Liver (tissue), 9 donors: Measurements from ENCODE around the gene OGN. TPM values are rescaled to one million over a fixed set of nuclear protein-coding genes. Genes with fewer than 3 reads are reported as not detected.

Experiments
- DNase-seq: peaks from one replicate; pipeline ENCODE4 v3.0.0-alpha.2; 2017; ENCODE audit warnings: low spot score
- H3K27ac ChIP-seq, 2 donors: one replicate each; pipeline ENCODE4 v1.7.0; 2013; ENCODE audit warnings: inconsistent platforms in 2 of 2, low read length in 2 of 2, control low read depth in 1 of 2, low read depth in 1 of 2, mild to moderate bottlenecking in 1 of 2
- H3K27me3 ChIP-seq, 4 donors: one replicate each; pipeline versions ENCODE4 v1.6.1 to v1.7.0; 2013; ENCODE audit warnings: low read length in 3 of 4, inconsistent platforms in 1 of 4, mild to moderate bottlenecking in 1 of 4, moderate library complexity in 1 of 4; ENCODE audit not compliant: control insufficient read depth in 4 of 4, insufficient read depth in 4 of 4
- H3K36me3 ChIP-seq, 4 donors: one replicate each; pipeline versions ENCODE4 v1.6.1 to v1.7.0; 2013; ENCODE audit warnings: low read length in 3 of 4, mild to moderate bottlenecking in 3 of 4, low read depth in 1 of 4, moderate library complexity in 1 of 4; ENCODE audit not compliant: control insufficient read depth in 4 of 4, insufficient read depth in 3 of 4
- H3K4me1 ChIP-seq, 4 donors: one replicate each; pipeline versions ENCODE4 v1.6.1 to v1.7.0; 2013; ENCODE audit warnings: low read length in 3 of 4, mild to moderate bottlenecking in 3 of 4, moderate library complexity in 1 of 4; ENCODE audit not compliant: control insufficient read depth in 4 of 4, insufficient read depth in 4 of 4
- H3K4me3 ChIP-seq, 3 donors: one replicate each; pipeline versions ENCODE4 v1.6.1 to v1.7.0; 2013; ENCODE audit warnings: low read length in 3 of 3, control low read depth in 1 of 3, low read depth in 1 of 3, mild to moderate bottlenecking in 1 of 3
- H3K9ac ChIP-seq, 2 donors: one replicate each; pipeline ENCODE4 v1.7.0; 2013; ENCODE audit warnings: low read length in 2 of 2, mild to moderate bottlenecking in 2 of 2, moderate library complexity in 2 of 2, control low read depth in 1 of 2, low read depth in 1 of 2
- H3K9me3 ChIP-seq, 4 donors: one replicate each; pipeline versions ENCODE4 v1.6.1 to v1.7.0; 2013; ENCODE audit warnings: low read length in 3 of 4; ENCODE audit not compliant: control insufficient read depth in 4 of 4
- EGR1 ChIP-seq, 2 donors: IDR thresholded peaks; 2 replicates each; pipeline ENCODE4 v1.6.1; 2016 to 2018; ENCODE audit warnings: antibody characterized with exemption in 2 of 2, low read depth in 2 of 2
- FOXA1 ChIP-seq: IDR thresholded peaks from 2 replicates; pipeline ENCODE4 v1.6.1; 2016; ENCODE audit warnings: antibody characterized with exemption
- FOXA2 ChIP-seq: IDR thresholded peaks from 2 replicates; pipeline ENCODE4 v1.6.1; 2016; ENCODE audit warnings: antibody characterized with exemption
- GABPA ChIP-seq, 2 donors: IDR thresholded peaks in 1 of 2; conservative IDR thresholded peaks in 1 of 2; 2 replicates each; pipeline ENCODE4 v1.6.1; 2016; ENCODE audit warnings: antibody characterized with exemption in 2 of 2, mild to moderate bottlenecking in 1 of 2, moderate library complexity in 1 of 2
- HNF4A ChIP-seq, 2 donors: conservative IDR thresholded peaks; 2 replicates each; pipeline ENCODE4 v1.6.1; 2016; ENCODE audit warnings: antibody characterized with exemption in 2 of 2, mild to moderate bottlenecking in 2 of 2
- HNF4G ChIP-seq: IDR thresholded peaks from 2 replicates; pipeline ENCODE4 v1.6.1; 2016; ENCODE audit warnings: antibody characterized with exemption
- JUND ChIP-seq, 2 donors: IDR thresholded peaks; 2 replicates each; pipeline ENCODE4 v1.6.1; 2016; ENCODE audit warnings: antibody characterized with exemption in 2 of 2
- NR2F2 ChIP-seq: IDR thresholded peaks from 2 replicates; pipeline ENCODE4 v1.6.1; 2016; ENCODE audit warnings: antibody characterized with exemption
- RAD21 ChIP-seq, 2 donors: IDR thresholded peaks; 2 replicates each; pipeline ENCODE4 v1.6.1; 2016; ENCODE audit warnings: antibody characterized with exemption in 2 of 2, mild to moderate bottlenecking in 2 of 2
- RXRA ChIP-seq, 2 donors: IDR thresholded peaks; 2 replicates each; pipeline ENCODE4 v1.6.1; 2017 to 2018; ENCODE audit warnings: antibody characterized with exemption in 2 of 2, mild to moderate bottlenecking in 1 of 2
- SP1 ChIP-seq: IDR thresholded peaks from 2 replicates; pipeline ENCODE4 v1.6.1; 2018; ENCODE audit warnings: antibody characterized with exemption, mild to moderate bottlenecking
- TAF1 ChIP-seq: conservative IDR thresholded peaks from 2 replicates; pipeline ENCODE4 v1.6.1; 2016; ENCODE audit warnings: antibody characterized with exemption, mild to moderate bottlenecking
- YY1 ChIP-seq: IDR thresholded peaks from 2 replicates; pipeline ENCODE4 v1.6.1; 2016; ENCODE audit warnings: antibody characterized with exemption, mild to moderate bottlenecking
- whole genome bisulfite sequencing: extraction: QIAGEN DNeasy Blood & Tissue Kit; methylation state at CpG from one replicate; pipeline ENCODE4 v1.1.7; 2013; 5-methylcytosine and 5-hydroxymethylcytosine counted together
- polyA plus RNA-seq, 2 donors: library from polyadenylated mRNA; stranded (reverse) in 1 of 2; unstranded in 1 of 2; fragments of 200-250 nt in 1 of 2; fragments of >200 nt in 1 of 2; fragmentation: Nextera tagmentation in 1 of 2; extraction: Ambion mirVana in 1 of 2; gene quantifications; one replicate each; pipeline versions ENCODE4 v1.2.1 to v1.2.3, GENCODE V29; 2013 to 2015
- total RNA-seq, 2 donors: library from RNA; depleted of rRNA; stranded (reverse); fragments of >200 nt; gene quantifications; one replicate each; pipeline ENCODE4 v1.2.3, GENCODE V29; 2014
- TF ChIP-seq, protein P1 (sequence below): IDR thresholded peaks from 2 replicates; pipeline ENCODE4 v1.6.1; 2016; ENCODE audit warnings: antibody characterized with exemption
- TF ChIP-seq, protein P2 (sequence below): IDR thresholded peaks from 2 replicates; pipeline ENCODE4 v1.6.1; 2016; ENCODE audit warnings: antibody characterized with exemption
- TF ChIP-seq, protein P3 (sequence below): IDR thresholded peaks from 2 replicates; pipeline ENCODE4 v1.6.1; 2016; ENCODE audit warnings: antibody characterized with exemption
- TF ChIP-seq, protein P4 (sequence below): fragments of 150-350 bp; IDR thresholded peaks from 2 replicates; pipeline ENCODE4 v1.5.1; 2017; ENCODE audit warnings: improper control_type of control experiment, low read depth, low read length; ENCODE audit not compliant: missing input control
- TF ChIP-seq, protein P5 (sequence below): IDR thresholded peaks from 2 replicates; pipeline ENCODE4 v1.6.1; 2016; ENCODE audit warnings: antibody characterized with exemption, mild to moderate bottlenecking
- donor health status: healthy.
- donor health status: healthy.
- donor health status: healthy.
- donor health status: healthy.
- donor health status: healthy.

Gene OGN
- total and polyA plus RNA-seq, 4 donors = 0.92 to 4.0 (median 1.1) TPM

DNA sequence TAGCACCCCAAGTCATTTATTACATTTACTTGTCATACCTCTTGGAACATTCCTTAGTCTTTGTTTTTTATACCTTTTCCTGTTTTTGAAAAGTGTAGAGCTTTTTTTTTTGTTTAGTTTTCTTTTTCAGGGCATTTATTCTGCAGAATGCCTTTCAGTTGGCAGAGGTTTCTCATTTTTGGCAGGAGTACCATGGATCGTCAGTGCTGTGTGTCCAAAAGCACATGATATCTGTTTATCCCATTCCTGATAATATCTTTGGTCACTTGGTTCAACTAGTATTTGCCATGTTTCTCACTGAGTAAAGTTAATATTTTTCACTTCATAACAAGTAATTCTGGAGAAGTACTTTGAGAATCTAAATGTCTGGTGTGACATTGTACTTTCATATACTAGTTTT lies 10.7 kb downstream of the OGN start:
- TF ChIP-seq SP1 (no peak), FOXA1 (no peak), NR2F2 (no peak), HNF4A (conservative IDR thresholded peaks at IDR 0.05) (peak in 1 of 2 donors; percentile 18), RXRA (IDR thresholded peaks at IDR 0.05) (no peak), EGR1 (IDR thresholded peaks at IDR 0.05; ENCODE audit: low read depth in 2 of 2) (no peak), JUND (IDR thresholded peaks at IDR 0.05) (no peak), GABPA (IDR thresholded peaks at IDR 0.05 in 1 of 2, conservative IDR thresholded peaks at IDR 0.05 in 1 of 2) (no peak), YY1 (peak; percentile 31), HNF4G (no peak), FOXA2 (no peak)
- TF ChIP-seq, protein P1, sequence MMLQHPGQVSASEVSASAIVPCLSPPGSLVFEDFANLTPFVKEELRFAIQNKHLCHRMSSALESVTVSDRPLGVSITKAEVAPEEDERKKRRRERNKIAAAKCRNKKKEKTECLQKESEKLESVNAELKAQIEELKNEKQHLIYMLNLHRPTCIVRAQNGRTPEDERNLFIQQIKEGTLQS = no peak
- TF ChIP-seq, protein P2, sequence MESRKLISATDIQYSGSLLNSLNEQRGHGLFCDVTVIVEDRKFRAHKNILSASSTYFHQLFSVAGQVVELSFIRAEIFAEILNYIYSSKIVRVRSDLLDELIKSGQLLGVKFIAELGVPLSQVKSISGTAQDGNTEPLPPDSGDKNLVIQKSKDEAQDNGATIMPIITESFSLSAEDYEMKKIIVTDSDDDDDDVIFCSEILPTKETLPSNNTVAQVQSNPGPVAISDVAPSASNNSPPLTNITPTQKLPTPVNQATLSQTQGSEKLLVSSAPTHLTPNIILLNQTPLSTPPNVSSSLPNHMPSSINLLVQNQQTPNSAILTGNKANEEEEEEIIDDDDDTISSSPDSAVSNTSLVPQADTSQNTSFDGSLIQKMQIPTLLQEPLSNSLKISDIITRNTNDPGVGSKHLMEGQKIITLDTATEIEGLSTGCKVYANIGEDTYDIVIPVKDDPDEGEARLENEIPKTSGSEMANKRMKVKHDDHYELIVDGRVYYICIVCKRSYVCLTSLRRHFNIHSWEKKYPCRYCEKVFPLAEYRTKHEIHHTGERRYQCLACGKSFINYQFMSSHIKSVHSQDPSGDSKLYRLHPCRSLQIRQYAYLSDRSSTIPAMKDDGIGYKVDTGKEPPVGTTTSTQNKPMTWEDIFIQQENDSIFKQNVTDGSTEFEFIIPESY = no peak
- TF ChIP-seq, protein P3, sequence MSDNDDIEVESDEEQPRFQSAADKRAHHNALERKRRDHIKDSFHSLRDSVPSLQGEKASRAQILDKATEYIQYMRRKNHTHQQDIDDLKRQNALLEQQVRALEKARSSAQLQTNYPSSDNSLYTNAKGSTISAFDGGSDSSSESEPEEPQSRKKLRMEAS = no peak
- TF ChIP-seq, protein P4, sequence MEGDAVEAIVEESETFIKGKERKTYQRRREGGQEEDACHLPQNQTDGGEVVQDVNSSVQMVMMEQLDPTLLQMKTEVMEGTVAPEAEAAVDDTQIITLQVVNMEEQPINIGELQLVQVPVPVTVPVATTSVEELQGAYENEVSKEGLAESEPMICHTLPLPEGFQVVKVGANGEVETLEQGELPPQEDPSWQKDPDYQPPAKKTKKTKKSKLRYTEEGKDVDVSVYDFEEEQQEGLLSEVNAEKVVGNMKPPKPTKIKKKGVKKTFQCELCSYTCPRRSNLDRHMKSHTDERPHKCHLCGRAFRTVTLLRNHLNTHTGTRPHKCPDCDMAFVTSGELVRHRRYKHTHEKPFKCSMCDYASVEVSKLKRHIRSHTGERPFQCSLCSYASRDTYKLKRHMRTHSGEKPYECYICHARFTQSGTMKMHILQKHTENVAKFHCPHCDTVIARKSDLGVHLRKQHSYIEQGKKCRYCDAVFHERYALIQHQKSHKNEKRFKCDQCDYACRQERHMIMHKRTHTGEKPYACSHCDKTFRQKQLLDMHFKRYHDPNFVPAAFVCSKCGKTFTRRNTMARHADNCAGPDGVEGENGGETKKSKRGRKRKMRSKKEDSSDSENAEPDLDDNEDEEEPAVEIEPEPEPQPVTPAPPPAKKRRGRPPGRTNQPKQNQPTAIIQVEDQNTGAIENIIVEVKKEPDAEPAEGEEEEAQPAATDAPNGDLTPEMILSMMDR = no peak
- TF ChIP-seq, protein P5, sequence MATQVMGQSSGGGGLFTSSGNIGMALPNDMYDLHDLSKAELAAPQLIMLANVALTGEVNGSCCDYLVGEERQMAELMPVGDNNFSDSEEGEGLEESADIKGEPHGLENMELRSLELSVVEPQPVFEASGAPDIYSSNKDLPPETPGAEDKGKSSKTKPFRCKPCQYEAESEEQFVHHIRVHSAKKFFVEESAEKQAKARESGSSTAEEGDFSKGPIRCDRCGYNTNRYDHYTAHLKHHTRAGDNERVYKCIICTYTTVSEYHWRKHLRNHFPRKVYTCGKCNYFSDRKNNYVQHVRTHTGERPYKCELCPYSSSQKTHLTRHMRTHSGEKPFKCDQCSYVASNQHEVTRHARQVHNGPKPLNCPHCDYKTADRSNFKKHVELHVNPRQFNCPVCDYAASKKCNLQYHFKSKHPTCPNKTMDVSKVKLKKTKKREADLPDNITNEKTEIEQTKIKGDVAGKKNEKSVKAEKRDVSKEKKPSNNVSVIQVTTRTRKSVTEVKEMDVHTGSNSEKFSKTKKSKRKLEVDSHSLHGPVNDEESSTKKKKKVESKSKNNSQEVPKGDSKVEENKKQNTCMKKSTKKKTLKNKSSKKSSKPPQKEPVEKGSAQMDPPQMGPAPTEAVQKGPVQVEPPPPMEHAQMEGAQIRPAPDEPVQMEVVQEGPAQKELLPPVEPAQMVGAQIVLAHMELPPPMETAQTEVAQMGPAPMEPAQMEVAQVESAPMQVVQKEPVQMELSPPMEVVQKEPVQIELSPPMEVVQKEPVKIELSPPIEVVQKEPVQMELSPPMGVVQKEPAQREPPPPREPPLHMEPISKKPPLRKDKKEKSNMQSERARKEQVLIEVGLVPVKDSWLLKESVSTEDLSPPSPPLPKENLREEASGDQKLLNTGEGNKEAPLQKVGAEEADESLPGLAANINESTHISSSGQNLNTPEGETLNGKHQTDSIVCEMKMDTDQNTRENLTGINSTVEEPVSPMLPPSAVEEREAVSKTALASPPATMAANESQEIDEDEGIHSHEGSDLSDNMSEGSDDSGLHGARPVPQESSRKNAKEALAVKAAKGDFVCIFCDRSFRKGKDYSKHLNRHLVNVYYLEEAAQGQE = no peak
- H3K9me3 ChIP-seq = no peaks in the 10 kb centered on the region
- H3K4me1 ChIP-seq = peaks cover 0 to 3% (median 0%) of the 10 kb centered on the region in 4 donors
- H3K9ac ChIP-seq = no peak overlapping the region
- no peak overlapping the region for H3K27ac ChIP-seq
- WGBS = 28% methylated on average over 1 of the region's 1 CpG
- H3K4me3 ChIP-seq = no peak overlapping the region
- DNase-seq = no peak
- no peaks in the 10 kb centered on the region for H3K36me3 ChIP-seq
- H3K27me3 ChIP-seq = no peaks in the 10 kb centered on the region

DNA sequence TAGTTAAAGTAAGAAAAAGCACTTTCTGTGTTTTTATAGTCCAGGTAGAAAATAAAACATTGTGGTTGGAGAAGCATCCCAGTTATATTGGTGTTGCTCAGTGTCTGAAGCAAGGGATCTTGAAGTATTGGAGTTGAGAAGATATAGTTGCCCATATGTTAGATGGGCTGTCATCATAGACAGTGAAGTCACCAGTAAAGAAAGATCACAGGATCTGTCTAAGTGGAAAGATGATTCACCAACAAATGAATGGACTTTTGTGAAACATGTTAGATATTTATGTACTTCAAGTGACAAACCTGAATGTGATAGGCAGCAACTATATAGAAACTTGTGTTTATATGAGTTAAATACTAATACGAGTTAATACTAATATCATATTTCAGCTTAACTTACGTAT lies 11.7 kb downstream of the OGN start:
- Histone ChIP-seq H3K4me3 (no peak overlapping the region), H3K9me3 (no peaks in the 10 kb centered on the region), H3K27me3 (no peaks in the 10 kb centered on the region), H3K27ac (no peak overlapping the region), H3K9ac (no peak overlapping the region), H3K36me3 (no peaks in the 10 kb centered on the region), H3K4me1 (peaks cover 0 to 3% (median 0%) of the 10 kb centered on the region in 4 donors)
- DNase-seq = no peak
- WGBS = 97% methylated on average over 2 of the region's 2 CpGs
- TF ChIP-seq, protein P4 = no peak
- no peak for TF ChIP-seq HNF4A (conservative IDR thresholded peaks at IDR 0.05)
- TF ChIP-seq, protein P3 = no peak
- no peak for TF ChIP-seq FOXA1
- TF ChIP-seq RAD21 (IDR thresholded peaks at IDR 0.05) = no peak
- no peak for TF ChIP-seq EGR1 (IDR thresholded peaks at IDR 0.05; ENCODE audit: low read depth in 2 of 2)
- no peak for TF ChIP-seq RXRA (IDR thresholded peaks at IDR 0.05)
- no peak for TF ChIP-seq TAF1
- TF ChIP-seq SP1 = no peak
- TF ChIP-seq YY1 = no peak
- no peak for TF ChIP-seq GABPA (IDR thresholded peaks at IDR 0.05 in 1 of 2, conservative IDR thresholded peaks at IDR 0.05 in 1 of 2)
- TF ChIP-seq, protein P2 = no peak
- TF ChIP-seq NR2F2 = no peak
- TF ChIP-seq, protein P1 = no peak
- no peak for TF ChIP-seq JUND (IDR thresholded peaks at IDR 0.05)
- TF ChIP-seq FOXA2 = no peak
